Measurements from ENCODE around the gene LIMA1. TPM values are rescaled to one million over a fixed set of nuclear protein-coding genes. Genes with fewer than 3 reads are reported as not detected.

LIMA1 gene
- total RNA-seq = 342 and 369 TPM in 2 replicates

GRCh38 chr12:50283229-50283923 is at the start of gene LIMA1:
Gene LIMA1 (minus strand): TSS chr12:50283520. CDS start chr12:50248751, 34,769 bp downstream.

DNA sequence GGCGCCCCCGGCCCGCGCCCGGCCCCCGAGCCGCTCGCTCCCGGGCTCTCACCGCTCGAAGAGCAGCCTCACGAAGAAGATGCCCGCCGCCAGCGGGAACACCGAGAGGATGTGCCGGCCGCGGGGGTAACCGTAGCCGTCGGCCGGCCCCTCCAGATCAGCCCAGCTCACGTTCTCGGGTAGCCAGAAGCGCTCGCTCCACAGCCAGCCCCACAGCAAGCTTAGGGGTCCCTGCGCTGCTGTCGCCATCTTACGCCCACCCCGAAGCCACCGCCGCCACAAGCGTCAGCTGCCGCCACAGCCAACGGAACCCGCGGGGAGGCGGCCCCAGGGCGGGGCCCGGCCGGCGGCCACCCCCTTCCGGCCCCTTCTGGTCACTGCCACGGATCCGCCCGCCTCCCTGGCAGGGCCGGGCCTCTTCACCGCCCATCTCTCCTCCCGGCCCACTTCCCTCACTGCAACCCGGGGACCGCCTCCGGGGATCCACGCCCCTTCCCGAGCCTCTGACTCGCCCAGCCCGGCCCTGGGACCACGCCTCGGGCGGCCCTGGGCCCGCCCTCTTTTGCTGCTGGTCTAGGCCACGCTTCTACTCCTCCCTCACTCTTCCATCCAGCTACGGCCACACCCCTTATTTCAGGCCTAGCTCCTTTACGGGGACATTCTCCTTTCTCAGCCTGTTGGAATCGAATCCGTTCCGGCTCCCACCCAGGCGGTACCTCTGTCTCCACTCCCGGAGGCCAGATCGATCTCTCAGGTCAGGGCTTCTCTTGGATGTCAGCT is 116.1 kb downstream of the LIMA1 start, which contains the start of gene CERS5:
Gene CERS5 (minus strand): TSS at position 321 of the 780 bp plus-strand sequence. CDS start 72 bp downstream, at position 249.

Small RNAs within 50 kb of the gene (small RNA-seq; reads per million reads assigned to genes)
- gene MIR1293 = 2.3 reads per million, percentile 51 among the genes with 10 or more reads in this experiment
- not detected for gene RNU6-1093P

Other genes with a start within 250 kb of the LIMA1 start
- gene ASIC1, start 225.9 kb downstream of the LIMA1 start, total RNA-seq = 1.6 and 1.9 TPM in 2 replicates
- gene SMARCD1, start 198.2 kb downstream of the LIMA1 start, total RNA-seq = 66.9 and 67.5 TPM in 2 replicates
- under 0.01 and 0.24 TPM in 2 replicates for gene GPD1, start 179.5 kb downstream of the LIMA1 start, total RNA-seq
- gene COX14, start 171.3 kb downstream of the LIMA1 start, total RNA-seq = 23.5 and 23.9 TPM in 2 replicates
- gene CERS5, start 116.2 kb downstream of the LIMA1 start, total RNA-seq = 31.0 and 33.8 TPM in 2 replicates
- gene FAM186A, start 113.1 kb upstream of the LIMA1 start, total RNA-seq = not detected in 2 replicates
- gene LARP4, start 117.4 kb upstream of the LIMA1 start, total RNA-seq = 31.5 and 36.4 TPM in 2 replicates
- gene DIP2B, start 221.5 kb upstream of the LIMA1 start, total RNA-seq = 32.3 and 41.4 TPM in 2 replicates